PFSK-1 (cell line): ENCODE results near the gene ENO1.

Source experiments
- FOXP2 ChIP-seq: optimal IDR thresholded peaks from 2 replicates; pipeline ENCODE3; 2011; ENCODE audit warnings: borderline replicate concordance, control low read depth, inconsistent platforms; ENCODE audit not compliant: insufficient read depth; ENCODE audit errors: extremely low read length, extremely low read depth
- POLR2AphosphoS5 ChIP-seq: IDR thresholded peaks from 2 replicates; pipeline ENCODE4 v1.6.1; 2012; ENCODE audit warnings: low read depth, mild to moderate bottlenecking, control low read depth, low read length, moderate library complexity
- REST ChIP-seq, 2 experiments: IDR thresholded peaks; 2 replicates each; pipeline versions ENCODE4 v1.6.1 to v1.8.0; 2011 to 2012; ENCODE audit warnings: low read depth in 2 of 2, low read length in 2 of 2, control low read depth in 1 of 2, inconsistent platforms in 1 of 2, mild to moderate bottlenecking in 1 of 2, moderate library complexity in 1 of 2; ENCODE audit not compliant: insufficient read depth in 1 of 2
- SIN3A ChIP-seq: IDR thresholded peaks from 2 replicates; pipeline ENCODE4 v1.6.1; 2012; ENCODE audit warnings: mild to moderate bottlenecking, low read length, moderate library complexity, borderline replicate concordance; ENCODE audit not compliant: insufficient read depth
- TAF1 ChIP-seq: IDR thresholded peaks from 2 replicates; pipeline ENCODE4 v1.6.1; 2012; ENCODE audit warnings: low read length, control low read depth, borderline replicate concordance; ENCODE audit not compliant: insufficient read depth

The ENO1 gene

GRCh38 chr1:8891401-8891800 lies 12.9 kb upstream of the ENO1 start:
- TF ChIP-seq REST (IDR thresholded peaks at IDR 0.05; ENCODE audit: insufficient read depth in 1 of 2, low read depth in 2 of 2, low read length in 2 of 2): no peak

- TF ChIP-seq POLR2AphosphoS5 (no peak), REST (IDR thresholded peaks at IDR 0.05; ENCODE audit: insufficient read depth in 1 of 2, low read depth in 2 of 2, low read length in 2 of 2) (no peak), TAF1 (no peak), FOXP2 (no peak), SIN3A (no peak)
Observed at GRCh38 chr1:8889925-8890785, 11.7 kb upstream of the ENO1 start.

GRCh38 chr1:8889103-8889846 lies 10.8 kb upstream of the ENO1 start:
- TF ChIP-seq FOXP2 (no peak), TAF1 (no peak), POLR2AphosphoS5 (no peak), SIN3A (no peak), REST (IDR thresholded peaks at IDR 0.05; ENCODE audit: insufficient read depth in 1 of 2, low read depth in 2 of 2, low read length in 2 of 2) (no peak)

GRCh38 chr1:8886589-8886988 lies 8.1 kb upstream of the ENO1 start:
- no peak for TF ChIP-seq TAF1
- TF ChIP-seq SIN3A: no peak
- TF ChIP-seq REST (IDR thresholded peaks at IDR 0.05; ENCODE audit: insufficient read depth in 1 of 2, low read depth in 2 of 2, low read length in 2 of 2): no peak
- TF ChIP-seq FOXP2: no peak
- no peak for TF ChIP-seq POLR2AphosphoS5

- TF ChIP-seq SIN3A: no peak
- TF ChIP-seq FOXP2: no peak
- no peak for TF ChIP-seq REST (IDR thresholded peaks at IDR 0.05; ENCODE audit: insufficient read depth in 1 of 2, low read depth in 2 of 2, low read length in 2 of 2)
- TF ChIP-seq TAF1: no peak
- TF ChIP-seq POLR2AphosphoS5: no peak
Observed at GRCh38 chr1:8883491-8883890, 5.0 kb upstream of the ENO1 start.
